ENCODE measurements around the gene DRAP1.
"Not testable (repeated sequence)": the region's sequence is repeated elsewhere in the genome, so short reads cannot be mapped to it uniquely, and the experiment has no call there.

Gene DRAP1

DNA sequence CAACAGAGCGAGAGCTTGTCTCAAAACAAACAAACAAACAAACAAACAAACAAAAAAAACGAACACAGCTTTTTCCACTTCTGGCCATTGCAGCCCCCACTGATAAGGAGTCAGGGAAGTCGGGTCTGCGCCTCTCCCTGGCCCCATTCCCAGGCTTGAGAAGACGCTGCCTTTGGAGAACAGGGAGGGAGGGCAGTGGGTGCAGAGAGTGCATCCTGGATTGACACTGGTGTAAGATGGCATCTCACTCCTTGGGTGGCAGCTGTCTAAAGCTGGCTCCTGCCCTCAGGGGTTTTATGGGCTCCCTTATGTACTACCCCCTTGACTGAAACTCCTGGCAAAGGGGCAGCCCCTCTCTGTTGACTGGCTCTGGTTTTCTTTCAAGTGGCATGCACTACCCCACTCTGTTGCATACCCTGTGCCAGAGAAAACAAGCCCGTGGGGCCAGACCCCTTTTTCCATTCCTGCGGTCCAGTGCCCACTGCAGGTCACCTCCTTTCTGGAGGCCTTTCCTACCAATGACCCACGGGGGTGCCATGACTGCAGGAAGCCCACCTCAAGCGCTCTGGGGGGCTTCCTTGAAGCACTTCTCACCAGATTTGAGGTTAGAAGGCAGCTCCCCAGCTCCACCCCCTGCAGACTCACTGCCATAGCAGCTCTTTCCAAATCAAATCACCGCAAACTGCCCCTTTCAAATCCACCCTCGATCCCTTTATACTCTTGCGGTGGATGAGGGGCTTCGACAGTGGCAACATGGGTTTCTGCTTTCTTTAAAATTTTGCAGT is 12.7 kb downstream of the DRAP1 start:
- DNase-seq (ENCODE audit: low read depth): no peak

DNA sequence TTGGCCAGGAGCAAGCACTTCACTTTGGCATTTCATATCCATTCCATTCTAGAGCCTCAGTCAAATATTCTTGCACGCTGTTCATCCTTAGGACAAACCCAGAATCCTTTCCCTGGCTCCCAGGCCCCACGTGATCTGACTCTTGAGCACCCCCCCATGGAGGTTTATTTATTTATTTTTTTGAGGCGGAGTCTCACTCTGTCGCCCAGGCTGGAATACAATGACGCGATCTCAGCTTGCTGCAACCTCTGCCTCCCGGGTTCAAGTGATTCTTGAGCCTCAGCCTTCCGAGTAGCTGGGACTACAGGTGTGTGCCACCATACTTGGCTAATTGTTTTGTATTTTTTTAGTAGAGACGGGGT is 13.3 kb downstream of the DRAP1 start:
- peak; percentile 60 for DNase-seq (ENCODE audit: low read depth)

DNA sequence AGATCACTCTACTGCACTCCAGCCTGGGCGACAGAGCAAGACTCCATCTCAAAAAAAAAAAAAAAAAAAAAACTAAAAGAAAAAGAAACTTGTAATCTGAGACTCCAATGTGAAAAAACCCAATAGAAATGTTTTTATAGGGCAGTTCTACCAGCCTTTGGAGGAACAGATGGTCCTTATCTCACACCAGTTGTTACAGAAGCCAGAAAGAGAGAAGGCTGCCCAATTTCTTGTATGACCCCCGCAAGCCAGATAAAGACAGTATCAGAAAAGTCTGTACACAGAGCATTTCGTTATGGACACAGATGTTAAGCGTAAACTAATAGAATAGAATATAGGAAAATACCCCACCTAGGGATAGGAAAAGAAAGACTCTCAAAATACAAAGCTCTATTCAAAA is 14.8 kb downstream of the DRAP1 start:
- no peak for DNase-seq (ENCODE audit: low read depth)

DNA sequence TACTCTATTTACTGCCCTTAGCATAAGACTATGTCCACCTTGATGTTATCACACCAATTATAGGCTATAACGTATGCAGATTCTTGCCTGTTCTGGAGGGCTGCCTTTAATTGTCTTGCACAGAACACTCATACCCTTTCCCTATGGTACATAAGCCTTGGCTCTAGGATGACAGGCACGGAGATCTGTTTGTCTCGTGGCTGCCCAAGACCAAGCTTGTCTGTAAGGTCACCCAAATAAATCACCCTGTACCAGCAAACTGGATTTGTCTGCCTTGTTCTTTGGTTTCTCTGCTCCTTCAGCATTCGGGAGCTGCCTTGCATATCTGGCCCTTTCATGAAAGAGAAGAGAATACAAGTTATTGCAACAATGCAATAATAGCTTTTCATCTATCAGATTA is 18.5 kb downstream of the DRAP1 start:
- DNase-seq (ENCODE audit: low read depth): no peak

DNA sequence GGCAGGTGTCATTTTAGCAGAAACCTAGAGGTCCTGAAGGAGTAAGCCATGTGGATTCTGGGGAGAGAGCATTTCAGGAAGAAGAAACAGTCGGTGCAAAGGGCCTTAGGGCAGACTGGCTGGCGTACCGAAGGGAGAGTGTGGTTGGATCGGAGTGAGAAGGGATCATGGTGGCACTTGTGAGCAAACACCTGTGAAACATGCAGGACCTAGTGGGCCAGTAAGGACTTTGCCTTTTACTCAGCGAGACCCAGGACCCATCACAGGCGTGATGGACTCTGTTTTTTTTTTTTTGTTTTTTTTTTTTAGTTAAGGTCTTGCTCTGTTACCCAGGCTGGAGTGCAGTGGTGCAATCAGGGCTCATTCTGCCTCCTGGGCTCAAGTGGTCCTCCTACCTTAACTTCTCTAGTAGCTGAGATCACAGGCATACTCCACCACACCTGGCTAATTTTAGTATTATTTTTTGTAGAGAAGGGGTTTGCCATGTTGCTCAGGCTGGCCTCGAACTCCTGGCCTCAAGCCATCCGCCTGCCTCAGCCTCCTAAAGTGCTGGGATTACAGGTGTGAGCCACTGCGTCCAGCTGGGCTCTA is 22.6 kb downstream of the DRAP1 start:
- no peak for DNase-seq (ENCODE audit: low read depth)

DNA sequence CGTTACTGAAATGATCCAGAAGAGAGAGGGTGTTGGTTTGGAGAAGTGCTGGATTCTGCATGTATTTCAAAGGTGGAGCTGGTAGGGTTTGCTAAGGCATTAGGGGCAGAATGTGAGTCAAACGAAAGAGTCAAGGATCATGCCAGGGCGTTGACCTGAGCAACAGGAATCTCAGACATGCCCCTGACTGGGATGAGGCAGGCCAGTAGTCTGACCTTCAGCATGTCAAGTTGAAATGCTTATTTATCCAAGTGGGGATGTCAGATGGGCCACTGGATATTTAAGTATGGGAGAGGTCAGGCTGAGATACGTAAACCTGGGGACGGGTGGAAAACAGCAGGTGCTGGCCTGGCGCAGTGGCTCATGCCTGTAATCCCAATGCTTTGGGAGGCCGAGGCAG is 23.3 kb downstream of the DRAP1 start:
- no peak for DNase-seq (ENCODE audit: low read depth)

DNA sequence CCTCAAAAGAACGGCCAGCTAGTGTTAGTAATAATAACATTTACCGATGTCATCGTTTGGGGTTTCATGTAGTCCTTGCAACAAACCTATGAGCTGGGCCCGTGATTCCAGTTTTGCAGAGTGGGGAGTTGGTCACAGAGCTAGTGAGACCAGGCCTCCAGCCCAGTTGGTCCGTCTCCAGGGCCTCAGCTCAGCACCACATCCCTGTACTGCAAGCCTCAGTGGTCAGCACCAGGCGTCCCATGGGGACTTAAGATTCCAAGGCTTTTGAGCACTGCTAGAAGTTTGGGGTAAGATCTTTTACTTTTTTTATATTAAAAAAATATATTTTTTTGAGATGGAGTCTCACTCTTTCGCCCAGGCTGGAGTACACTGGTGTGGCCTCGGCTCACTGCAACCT is 25.0 kb downstream of the DRAP1 start:
- no peak for DNase-seq (ENCODE audit: low read depth)

DNA sequence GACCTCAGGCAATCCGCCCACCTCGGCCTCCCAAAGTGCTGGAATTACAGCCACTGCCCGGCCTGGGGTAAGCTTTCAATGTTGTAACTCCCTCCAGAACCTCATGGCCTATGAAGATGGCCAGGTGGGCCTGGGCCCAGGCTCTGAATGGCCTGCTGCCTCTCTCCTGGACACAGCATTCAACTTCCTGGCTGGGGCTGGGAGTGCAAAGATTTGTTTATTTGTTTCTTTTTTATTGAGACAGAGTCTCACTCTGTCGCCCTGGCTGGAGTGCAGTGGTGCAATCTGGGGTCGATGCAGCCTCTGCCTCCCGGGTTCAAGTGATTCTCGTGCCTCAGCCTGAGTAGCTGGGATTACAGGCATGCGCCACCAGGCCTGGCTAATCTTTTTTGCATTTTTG is 25.5 kb downstream of the DRAP1 start:
- DNase-seq (ENCODE audit: low read depth): no peak

DNA sequence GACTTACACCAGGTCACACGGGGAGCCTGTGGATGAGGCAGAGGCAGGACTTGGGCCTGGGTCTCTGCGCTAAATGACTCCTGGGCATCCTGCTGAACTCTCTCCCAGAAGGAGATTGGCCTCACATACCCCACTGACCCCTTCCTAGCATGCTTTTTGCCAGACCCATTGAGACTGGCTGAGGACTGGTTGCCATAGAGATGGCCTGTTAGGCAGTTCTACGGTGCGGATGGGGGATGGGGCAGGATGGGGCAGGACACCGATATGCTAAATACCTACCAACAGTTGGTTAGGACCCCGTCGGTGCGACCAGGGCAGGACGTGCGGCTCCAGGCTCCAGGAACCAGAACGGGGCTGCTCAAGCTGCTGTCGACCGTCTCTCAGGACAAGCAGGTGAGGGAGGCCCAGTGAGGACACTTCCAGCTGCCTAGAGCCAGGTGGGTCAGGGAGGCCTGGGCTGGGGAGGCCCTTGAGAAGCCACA is 26.2 kb downstream of the DRAP1 start, which contains the start of gene TSGA10IP:
Gene TSGA10IP, plus strand, starts transcription at position 51 of the 482 bp plus-strand sequence. Its CDS starts 196 bp downstream, at position 247.
- DNase-seq (ENCODE audit: low read depth): no peak

DNA sequence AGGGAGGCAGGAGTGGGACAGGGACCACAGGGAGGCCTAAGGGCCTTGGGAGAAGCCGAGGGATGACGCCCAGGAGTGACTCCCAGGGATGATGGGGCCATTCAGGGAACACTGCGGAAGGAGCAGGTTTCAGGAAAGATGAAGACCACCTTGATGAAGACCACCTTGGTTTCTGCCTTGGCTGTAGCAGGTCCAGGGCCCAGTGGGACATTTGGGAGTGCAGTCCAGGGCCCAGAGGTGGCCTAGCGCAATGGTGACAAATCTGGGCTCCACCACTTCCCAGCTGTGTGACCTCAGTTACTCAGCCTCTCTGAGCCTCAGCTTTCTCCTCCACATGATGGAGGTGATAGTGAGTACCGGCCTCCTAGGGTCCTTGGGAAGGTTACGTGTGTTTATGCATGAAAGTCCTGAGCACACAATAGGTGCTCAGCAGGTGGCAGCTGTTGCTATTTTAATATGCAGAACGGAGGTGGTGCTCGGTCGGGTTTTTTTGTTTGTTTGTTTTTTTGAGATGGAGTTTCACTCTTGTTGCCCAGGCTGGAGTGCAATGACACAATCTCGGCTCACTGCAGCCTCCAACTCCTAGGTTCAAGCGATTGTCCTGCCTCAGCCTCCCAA is 26.8 kb downstream of the DRAP1 start:
- DNase-seq (ENCODE audit: low read depth): no peak

DNA sequence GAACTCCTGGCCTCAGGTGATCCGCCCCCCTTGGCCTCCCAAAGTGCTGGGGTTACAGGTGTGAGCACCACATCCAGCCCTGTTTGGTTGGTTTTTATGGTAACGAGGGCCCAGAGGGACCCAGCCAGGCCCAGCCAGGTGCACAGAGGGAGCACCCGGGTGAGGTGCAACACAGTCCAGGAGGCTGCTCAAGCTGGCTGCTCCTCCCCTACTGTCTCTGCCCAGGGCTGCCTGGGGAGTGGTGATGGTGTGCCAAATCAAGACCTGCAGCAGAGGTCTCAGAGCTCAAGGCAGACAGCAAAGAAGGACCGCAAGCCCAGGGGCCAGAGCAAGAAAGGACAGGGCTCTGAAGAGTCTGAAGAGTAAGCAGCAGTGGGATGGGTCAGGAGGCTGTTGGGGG is 27.4 kb downstream of the DRAP1 start:
- DNase-seq (ENCODE audit: low read depth): no peak

DNA sequence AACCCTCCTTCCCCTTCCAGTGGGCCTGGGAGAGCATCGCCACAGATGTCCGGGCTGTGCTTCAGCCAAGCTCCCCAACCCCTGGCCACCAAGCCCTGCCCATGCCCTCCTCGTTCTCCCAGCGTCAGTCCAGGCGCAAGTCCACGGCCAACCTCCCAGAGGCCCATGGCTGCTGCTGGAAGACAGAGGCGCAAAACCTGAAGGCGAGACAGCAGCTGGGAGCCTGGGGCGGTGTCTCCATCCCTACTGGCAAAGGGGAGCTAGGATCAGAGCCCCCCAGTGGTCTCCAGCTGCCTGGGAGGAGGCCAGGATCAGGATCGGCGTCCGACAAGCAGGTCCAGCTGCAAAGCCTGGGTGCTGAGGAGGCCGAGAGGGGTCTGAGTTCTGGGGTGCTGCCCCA is 27.9 kb downstream of the DRAP1 start:
- no peak for DNase-seq (ENCODE audit: low read depth)

DNA sequence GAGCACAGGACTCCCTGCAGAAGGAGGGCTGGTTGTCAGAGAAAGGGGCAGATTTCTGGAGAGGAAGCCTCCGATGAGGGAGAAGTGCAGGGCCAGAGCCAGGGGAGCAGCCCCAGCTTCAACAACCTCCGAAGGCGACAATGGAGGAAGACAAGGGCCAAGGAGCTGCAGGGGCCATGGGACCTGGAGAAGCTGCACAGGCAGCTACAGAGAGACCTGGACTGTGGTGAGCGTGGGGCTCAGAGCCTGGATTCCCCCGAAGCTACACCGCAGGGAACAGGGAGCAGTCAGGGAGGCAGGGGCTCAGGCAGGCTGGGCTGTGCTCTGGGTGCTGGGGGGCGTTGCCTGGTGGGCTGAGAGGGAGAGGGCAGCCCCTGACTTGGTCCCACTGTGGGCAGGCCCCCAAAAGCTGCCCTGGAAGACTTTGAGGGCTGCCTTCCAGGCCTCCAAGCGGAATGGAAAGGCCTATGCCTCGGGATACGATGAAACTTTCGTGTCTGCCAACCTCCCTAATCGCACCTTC is 28.4 kb downstream of the DRAP1 start:
- DNase-seq (ENCODE audit: low read depth): no peak

DNA sequence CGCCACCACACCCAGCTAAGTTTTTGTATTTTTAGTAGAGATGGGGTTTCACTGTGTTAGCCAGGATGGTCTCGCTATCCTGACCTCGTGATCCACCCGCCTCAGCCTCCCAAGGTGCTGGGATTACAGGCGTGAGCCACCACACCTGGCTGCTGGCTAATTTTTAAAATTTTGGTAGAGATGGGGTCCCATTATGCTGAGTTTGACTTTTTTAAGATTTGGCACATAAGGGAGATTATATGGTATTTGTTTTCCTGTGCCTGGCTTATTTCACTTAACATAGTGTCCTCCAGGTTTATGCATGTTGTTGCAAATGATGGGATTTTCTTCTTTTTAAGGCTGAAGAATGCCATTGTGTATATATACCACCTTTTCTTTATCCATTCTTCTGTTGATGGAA is 31.5 kb downstream of the DRAP1 start:
- DNase-seq (ENCODE audit: low read depth): not testable (repeated sequence)

DNA sequence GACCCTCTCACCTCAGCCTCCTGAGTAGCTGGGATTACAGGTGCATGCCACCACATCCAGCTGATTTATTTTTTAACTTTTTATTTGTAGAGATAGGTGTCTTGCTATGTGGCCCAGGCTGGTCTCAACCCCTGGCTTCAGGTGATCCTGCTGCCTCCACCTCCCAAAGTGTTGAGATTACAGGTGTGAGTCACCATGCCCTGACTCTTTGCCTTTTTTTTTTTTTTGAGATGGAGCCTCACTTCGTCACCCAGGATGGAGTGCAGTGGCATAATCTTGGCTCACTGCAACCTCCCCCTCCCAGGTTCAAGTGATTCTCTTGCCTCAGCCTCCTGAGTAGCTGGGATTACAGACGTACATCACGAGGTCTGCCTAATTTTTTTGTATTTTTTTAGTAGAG is 32.4 kb downstream of the DRAP1 start:
- not testable (repeated sequence) for DNase-seq (ENCODE audit: low read depth)

DNA sequence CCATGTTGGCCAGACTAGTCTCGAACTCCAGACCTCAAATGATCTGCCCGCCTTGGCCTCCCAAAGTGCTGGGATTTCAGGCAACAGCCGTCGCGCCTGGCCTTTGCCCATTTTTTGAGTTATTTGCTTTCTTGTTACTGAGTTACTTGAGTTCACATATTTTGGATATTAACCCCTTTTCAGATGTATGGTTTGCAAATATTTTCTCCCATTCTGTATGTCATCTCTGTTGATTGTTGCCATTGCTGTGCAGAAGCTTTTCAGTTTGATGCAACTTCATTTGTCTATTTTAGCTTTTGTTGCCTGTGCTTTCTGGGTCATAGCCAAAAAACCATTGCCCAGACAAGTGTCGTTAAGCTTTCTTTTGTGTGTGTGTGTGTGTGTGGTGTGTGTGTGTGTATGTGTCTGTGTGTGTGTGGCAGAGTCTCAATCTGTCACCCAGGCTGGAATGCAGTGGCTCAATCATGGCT is 32.9 kb downstream of the DRAP1 start:
- no peak for DNase-seq (ENCODE audit: low read depth)

DNA sequence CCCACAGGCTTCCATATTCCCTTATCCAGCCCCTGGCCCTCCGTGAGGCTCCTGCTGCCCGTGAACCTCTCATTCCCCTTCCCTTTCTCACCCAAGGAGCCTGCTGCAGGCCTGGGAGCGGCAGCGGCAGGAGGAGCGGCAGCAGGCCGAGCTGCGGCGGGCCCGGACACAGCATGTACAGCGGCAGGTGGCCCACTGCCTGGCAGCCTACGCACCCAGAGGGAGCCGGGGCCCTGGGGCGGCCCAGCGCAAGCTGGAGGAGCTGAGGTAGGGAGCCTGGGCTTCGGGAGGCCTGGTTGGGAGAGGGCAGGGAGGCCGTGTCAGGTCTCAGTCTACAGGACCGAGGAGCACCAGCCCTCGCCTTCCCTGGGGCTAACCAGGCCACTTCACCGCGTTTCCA is 34.2 kb downstream of the DRAP1 start:
- DNase-seq (ENCODE audit: low read depth): no peak

DNA sequence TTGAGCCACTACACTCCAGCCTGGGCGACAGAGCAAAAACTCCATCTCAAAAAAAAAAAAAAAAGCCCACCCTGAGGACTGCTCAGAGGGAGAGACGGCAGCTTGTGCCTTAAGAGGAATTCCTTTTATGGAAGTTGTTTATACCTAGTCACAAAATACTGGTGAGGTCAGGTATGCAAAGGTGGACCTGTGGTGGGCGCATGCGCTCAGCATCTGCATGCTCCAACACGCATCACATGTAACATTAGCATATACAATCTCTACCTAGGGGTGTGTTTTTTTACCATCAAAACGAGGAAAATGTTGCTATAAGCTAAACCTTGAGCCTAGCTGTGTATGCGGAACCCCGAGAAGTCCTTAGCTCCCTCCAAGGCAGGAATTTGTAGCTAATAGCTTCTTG is 35.5 kb downstream of the DRAP1 start:
- DNase-seq (ENCODE audit: low read depth): no peak

DNA sequence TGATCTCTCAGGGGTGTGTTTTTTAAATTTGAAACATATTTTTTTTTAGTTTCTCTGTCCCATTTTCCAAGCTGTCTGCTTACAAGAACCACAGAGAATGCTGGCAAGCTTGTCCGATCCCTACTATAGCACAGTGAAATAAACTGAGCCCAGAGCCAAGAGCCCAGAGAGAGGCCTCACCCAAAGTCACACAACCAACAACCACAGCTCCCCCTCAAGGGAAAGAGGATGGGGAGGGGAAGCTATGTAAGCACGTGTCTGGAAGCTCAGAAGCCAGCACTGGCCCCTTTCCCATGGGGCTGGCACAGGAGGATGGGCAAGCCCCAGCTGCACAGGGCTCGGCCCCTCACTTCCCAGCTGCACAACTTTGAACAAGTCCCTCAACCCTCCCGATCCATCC is 39.1 kb downstream of the DRAP1 start:
- DNase-seq (ENCODE audit: low read depth): no peak

DNA sequence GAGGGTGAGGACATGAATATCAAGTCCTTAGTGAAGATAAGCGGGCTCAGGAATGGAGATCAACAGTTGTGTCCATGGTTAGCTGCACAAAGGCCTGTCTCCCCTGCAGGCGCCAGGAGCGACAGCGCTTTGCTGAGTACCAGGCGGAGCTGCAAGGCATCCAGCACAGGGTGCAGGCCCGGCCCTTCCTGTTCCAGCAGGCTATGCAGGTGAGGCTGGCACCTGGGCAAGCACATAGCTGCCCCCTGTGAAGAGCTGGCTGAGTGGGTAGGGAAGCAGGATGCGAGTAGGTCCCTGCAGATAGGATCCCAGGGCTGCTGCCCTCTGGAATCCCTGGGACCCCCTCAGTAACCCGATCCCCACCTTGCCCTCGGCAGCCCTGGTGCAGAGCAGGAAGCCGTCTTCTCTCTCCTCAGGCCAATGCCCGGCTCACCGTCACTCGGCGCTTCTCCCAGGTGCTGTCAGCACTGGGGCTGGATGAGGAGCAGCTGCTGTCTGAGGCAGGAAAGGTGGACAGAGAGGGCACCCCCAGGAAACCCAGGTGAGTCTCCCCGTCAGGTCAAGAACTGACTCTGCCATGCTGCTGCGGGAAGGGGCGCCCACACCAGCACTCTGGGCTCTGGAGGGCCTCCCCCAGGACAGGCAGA is 39.7 kb downstream of the DRAP1 start:
- no peak for DNase-seq (ENCODE audit: low read depth)

DNA sequence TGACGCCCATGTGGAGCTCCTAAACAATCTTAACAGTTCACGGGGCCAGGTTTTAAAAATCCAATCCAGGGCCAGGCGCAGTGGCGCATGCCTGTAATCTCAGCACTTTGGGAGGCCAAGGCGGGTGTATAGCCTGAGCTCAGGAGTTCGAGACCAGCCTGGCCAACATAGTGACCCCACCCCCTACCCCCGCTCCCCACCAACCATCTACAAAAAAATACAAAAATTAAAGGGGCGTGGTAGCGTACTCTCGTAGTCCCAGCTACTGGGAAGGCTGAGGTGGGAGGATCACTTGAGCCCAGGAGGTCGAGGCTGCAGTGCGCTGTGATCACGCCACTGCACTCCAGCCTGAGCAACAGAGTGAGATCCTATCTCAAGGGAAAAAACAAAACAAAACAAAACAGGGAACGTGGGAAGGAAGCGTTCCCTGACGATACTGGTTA is 41.6 kb downstream of the DRAP1 start:
- no peak for DNase-seq (ENCODE audit: low read depth)

All from ELR (cell line).